Spleen (tissue), 11 donors: Measurements from ENCODE around the gene SYDE2. TPM values are rescaled to one million over a fixed set of nuclear protein-coding genes. Genes with fewer than 3 reads are reported as not detected.
"Not testable (repeated sequence)": the region's sequence is repeated elsewhere in the genome, so short reads cannot be mapped to it uniquely, and the experiment has no call there.

Experiments
- DNase-seq: peaks from one replicate; pipeline ENCODE4 v3.0.0-alpha.2; 2020
- H3K27ac ChIP-seq, 8 donors: fragments of 200-600 bp; sonication (generic) in 7 of 8; 1 replicate in 4 of 8; 2 replicates in 4 of 8; pipeline versions ENCODE4 v1.5.0 to v1.8.0; 2016 to 2021; ENCODE audit warnings: inconsistent platforms in 4 of 8, mild to moderate bottlenecking in 4 of 8, moderate library complexity in 1 of 8
- H3K27me3 ChIP-seq, 7 donors: fragments of 200-600 bp; sonication (generic) in 6 of 7; replicated peaks in 1 of 7; 1 replicate in 4 of 7; 2 replicates in 3 of 7; pipeline versions ENCODE4 v1.5.0 to v1.8.0; 2016 to 2021; ENCODE audit warnings: inconsistent platforms in 3 of 7, mild to moderate bottlenecking in 1 of 7
- H3K36me3 ChIP-seq, 6 donors: fragments of 200-600 bp; sonication (generic) in 5 of 6; 1 replicate in 4 of 6; 2 replicates in 2 of 6; pipeline versions ENCODE4 v1.5.0 to v1.8.0; 2016 to 2021; ENCODE audit warnings: inconsistent platforms in 2 of 6
- H3K4me1 ChIP-seq, 6 donors: fragments of 200-600 bp; sonication (generic) in 5 of 6; 1 replicate in 3 of 6; 2 replicates in 3 of 6; pipeline versions ENCODE4 v1.5.0 to v1.8.0; 2016 to 2021; ENCODE audit warnings: inconsistent platforms in 3 of 6
- H3K4me3 ChIP-seq, 8 donors: fragments of 200-600 bp; sonication (generic) in 7 of 8; 1 replicate in 4 of 8; 2 replicates in 4 of 8; pipeline versions ENCODE4 v1.5.0 to v1.8.0; 2016 to 2021; ENCODE audit warnings: inconsistent platforms in 4 of 8, mild to moderate bottlenecking in 4 of 8, moderate library complexity in 2 of 8
- H3K9me3 ChIP-seq, 8 donors: fragments of 200-600 bp; sonication (generic) in 7 of 8; 1 replicate in 4 of 8; 2 replicates in 4 of 8; pipeline versions ENCODE4 v1.5.0 to v1.8.0; 2016 to 2021; ENCODE audit warnings: inconsistent platforms in 4 of 8
- POLR2A ChIP-seq, 3 donors: fragments of 450-650 bp; IDR thresholded peaks; one replicate each; pipeline ENCODE4 v1.5.1; 2017; ENCODE audit warnings: antibody characterized with exemption in 3 of 3, mild to moderate bottlenecking in 1 of 3
- POLR2AphosphoS5 ChIP-seq, 3 donors: sonication (generic); formaldehyde crosslinking; IDR thresholded peaks; one replicate each; pipeline ENCODE4 v1.5.1; 2017; ENCODE audit warnings: antibody characterized with exemption in 3 of 3
- WGBS, 5 donors: extraction: QIAGEN DNeasy Blood & Tissue Kit in 3 of 5; methylation state at CpG; one replicate each; pipeline versions ENCODE4 v1.1.5 to v1.1.7; 2013 to 2018; 5-methylcytosine and 5-hydroxymethylcytosine counted together
- intact Hi-C: fragments of 100-400 bp; cut with DNase I; formaldehyde crosslinking; loops from one replicate; pipeline ENCODE4 v1.15.0; 2023; ENCODE audit warnings: low total_unique reads
- polyA plus RNA-seq, 3 donors: library from polyadenylated mRNA; stranded (reverse); fragments of 200-250 nt; gene quantifications; one replicate each; pipeline ENCODE4 v1.2.1, GENCODE V29; 2013
- total RNA-seq, 7 donors: library from RNA; depleted of rRNA in 3 of 7; stranded (reverse); fragments of >200 nt in 3 of 7; fragmentation: NEBNext Ultra II Directional in 4 of 7; extraction: Animal tissue kit (Norgen Biotek cat#: 25700) in 4 of 7; gene quantifications; one replicate each; pipeline versions ENCODE4 v1.1.0 to v1.2.1, GENCODE V29; 2016 to 2021
- TF ChIP-seq, protein P1 (sequence below), 11 experiments: fragments of 200-600 bp in 7 of 11; fragments of 450-650 bp in 4 of 11; sonication (generic) in 4 of 11; IDR thresholded peaks in 8 of 11; conservative IDR thresholded peaks in 3 of 11; 1 replicate in 7 of 11; 2 replicates in 4 of 11; pipeline versions ENCODE4 v1.4.0 to v1.8.0; 2016 to 2021; ENCODE audit warnings: antibody characterized with exemption in 11 of 11, inconsistent platforms in 4 of 11, mild to moderate bottlenecking in 1 of 11
- donor health status: healthy with polysubstance abuse.
- donor health status: DM: no; HTN: no; CAD: no; lungs with moderate emphysema.
- donor health status: DM: no; HTN: no; CAD: no.
- donor health status: Bipolar disorder and iron deficiency.
- donor health status: healthy.
- donor health status: DM: no; HTN: no; CAD: no.
- donor health status: DM: yes; HTN: yes; CAD: no.

SYDE2 gene
- total and polyA plus RNA-seq, 10 donors, result 0.09 to 3.6 (median 2.5) TPM

DNA sequence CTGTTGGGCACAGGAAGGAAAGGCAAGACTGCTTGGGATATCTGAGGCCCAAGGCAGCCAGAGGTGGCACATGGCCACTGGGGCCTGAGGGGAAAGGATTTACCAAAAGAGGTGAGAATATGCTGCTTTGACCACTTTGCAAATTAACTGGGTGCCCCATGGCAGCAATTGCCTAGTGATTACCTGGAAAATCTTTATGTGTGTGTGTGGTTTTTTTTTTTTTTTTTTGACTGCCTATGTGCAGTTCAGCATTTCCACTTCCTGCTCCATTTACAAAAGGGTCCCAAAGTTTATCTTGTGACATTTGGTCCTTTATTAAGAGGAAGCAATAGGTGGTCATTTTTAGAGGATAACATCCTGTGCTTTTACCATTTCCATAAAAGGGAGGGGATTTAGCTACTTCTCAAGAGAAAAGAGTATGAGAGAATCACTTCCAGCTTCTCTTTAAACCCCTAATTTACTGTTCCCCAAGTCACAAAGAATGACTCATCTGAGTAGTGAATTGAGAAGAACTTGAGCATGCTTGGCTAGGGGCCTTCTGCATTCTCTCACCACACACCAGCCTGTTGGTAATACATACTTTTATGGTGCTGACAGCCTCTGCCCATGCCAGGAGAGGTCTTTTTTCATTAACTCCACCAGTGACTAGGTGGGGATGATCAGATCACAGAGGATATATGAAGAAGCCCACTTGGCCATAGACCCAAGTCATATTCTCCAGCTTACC is 52.1 kb downstream of the SYDE2 start:
- H3K27me3 ChIP-seq, result no peaks in the 10 kb centered on the region
- no peak for DNase-seq
- no peaks in the 10 kb centered on the region for H3K9me3 ChIP-seq
- H3K36me3 ChIP-seq, result no peaks in the 10 kb centered on the region
- no peak overlapping the region for H3K4me3 ChIP-seq
- H3K4me1 ChIP-seq, result no peaks in the 10 kb centered on the region
- TF ChIP-seq, protein P1, sequence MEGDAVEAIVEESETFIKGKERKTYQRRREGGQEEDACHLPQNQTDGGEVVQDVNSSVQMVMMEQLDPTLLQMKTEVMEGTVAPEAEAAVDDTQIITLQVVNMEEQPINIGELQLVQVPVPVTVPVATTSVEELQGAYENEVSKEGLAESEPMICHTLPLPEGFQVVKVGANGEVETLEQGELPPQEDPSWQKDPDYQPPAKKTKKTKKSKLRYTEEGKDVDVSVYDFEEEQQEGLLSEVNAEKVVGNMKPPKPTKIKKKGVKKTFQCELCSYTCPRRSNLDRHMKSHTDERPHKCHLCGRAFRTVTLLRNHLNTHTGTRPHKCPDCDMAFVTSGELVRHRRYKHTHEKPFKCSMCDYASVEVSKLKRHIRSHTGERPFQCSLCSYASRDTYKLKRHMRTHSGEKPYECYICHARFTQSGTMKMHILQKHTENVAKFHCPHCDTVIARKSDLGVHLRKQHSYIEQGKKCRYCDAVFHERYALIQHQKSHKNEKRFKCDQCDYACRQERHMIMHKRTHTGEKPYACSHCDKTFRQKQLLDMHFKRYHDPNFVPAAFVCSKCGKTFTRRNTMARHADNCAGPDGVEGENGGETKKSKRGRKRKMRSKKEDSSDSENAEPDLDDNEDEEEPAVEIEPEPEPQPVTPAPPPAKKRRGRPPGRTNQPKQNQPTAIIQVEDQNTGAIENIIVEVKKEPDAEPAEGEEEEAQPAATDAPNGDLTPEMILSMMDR (IDR thresholded peaks at IDR 0.05 in 8 of 11, conservative IDR thresholded peaks at IDR 0.05 in 3 of 11), result no peak
- no peak for TF ChIP-seq POLR2AphosphoS5 (IDR thresholded peaks at IDR 0.05)
- no peak for TF ChIP-seq POLR2A (IDR thresholded peaks at IDR 0.05)
- intact Hi-C loops, result no loop called here
- H3K27ac ChIP-seq, result no peak overlapping the region

- Histone ChIP-seq H3K27ac (no peak overlapping the region), H3K9me3 (no peaks in the 10 kb centered on the region), H3K4me1 (no peaks in the 10 kb centered on the region), H3K27me3 (no peaks in the 10 kb centered on the region), H3K36me3 (no peaks in the 10 kb centered on the region), H3K4me3 (no peak overlapping the region)
- no peak for DNase-seq
- intact Hi-C loops, result no loop called here
- TF ChIP-seq, protein P1 (IDR thresholded peaks at IDR 0.05 in 8 of 11, conservative IDR thresholded peaks at IDR 0.05 in 3 of 11), result no peak
- no peak for TF ChIP-seq POLR2AphosphoS5 (IDR thresholded peaks at IDR 0.05)
- TF ChIP-seq POLR2A (IDR thresholded peaks at IDR 0.05), result no peak
These were observed 53.9 kb downstream of the SYDE2 start for GRCh38 chr1:85146972-85147359.

DNA sequence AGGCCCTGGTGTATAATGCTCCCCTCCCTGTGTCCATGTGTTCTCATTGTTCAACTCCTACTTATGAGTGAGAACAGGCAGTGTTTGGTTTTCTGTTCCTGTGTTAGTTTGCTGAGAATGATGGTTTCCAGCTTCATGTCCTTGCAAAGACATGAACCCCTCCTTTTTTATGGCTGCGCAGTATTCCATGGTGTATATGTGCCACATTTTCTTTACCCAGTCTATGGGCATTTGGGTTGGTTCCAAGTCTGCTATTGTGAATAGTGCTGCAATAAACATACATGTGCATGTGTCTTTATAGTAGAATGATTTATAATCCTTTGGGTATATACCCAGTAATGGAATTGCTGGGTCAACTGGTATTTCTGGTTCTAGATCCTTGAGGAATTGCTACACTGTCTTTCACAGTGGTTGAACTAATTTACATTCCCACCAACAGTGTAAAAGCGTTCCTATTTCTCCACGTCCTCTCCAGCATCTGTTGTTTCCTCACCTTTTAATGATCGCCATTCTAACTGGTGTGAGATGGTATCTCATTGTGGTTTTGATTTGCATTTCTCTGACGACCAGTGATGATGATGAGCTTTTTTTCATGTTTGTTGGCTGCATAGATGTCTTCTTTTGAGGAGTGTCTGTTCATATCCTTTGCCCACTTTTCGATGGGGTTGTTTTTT is 54.4 kb downstream of the SYDE2 start:
- H3K27ac ChIP-seq, H3K27me3 ChIP-seq, intact Hi-C loops, DNase-seq, H3K9me3 ChIP-seq, H3K4me3 ChIP-seq, H3K4me1 ChIP-seq, H3K36me3 ChIP-seq: not testable (repeated sequence)
- 66 to 84% (median 78%) methylated on average over 6 of the region's 6 CpGs for WGBS, 5 donors

GRCh38 chr1:85144351-85144750 is 56.5 kb downstream of the SYDE2 start:
- H3K36me3 ChIP-seq, result no peaks in the 10 kb centered on the region
- H3K4me1 ChIP-seq, result no peaks in the 10 kb centered on the region
- H3K27me3 ChIP-seq, result no peaks in the 10 kb centered on the region
- 73 to 93% (median 83%) methylated on average over 1 of the region's 1 CpG for WGBS, 5 donors
- DNase-seq, result no peak
- TF ChIP-seq POLR2A (IDR thresholded peaks at IDR 0.05), result no peak
- TF ChIP-seq, protein P1 (IDR thresholded peaks at IDR 0.05 in 8 of 11, conservative IDR thresholded peaks at IDR 0.05 in 3 of 11), result no peak
- no peak for TF ChIP-seq POLR2AphosphoS5 (IDR thresholded peaks at IDR 0.05)
- H3K9me3 ChIP-seq, result no peaks in the 10 kb centered on the region
- H3K4me3 ChIP-seq, result no peak overlapping the region
- intact Hi-C loops, result no loop called here
- H3K27ac ChIP-seq, result no peak overlapping the region
